Liver (tissue), 3 donors: Measurements from ENCODE around the gene STIM1.

Experiments used
- ATF3 ChIP-seq: IDR thresholded peaks from 2 replicates; pipeline ENCODE4 v1.6.1; 2016; ENCODE audit warnings: antibody characterized with exemption
- CTCF ChIP-seq: fragments of 150-350 bp; IDR thresholded peaks from 2 replicates; pipeline ENCODE4 v1.5.1; 2017; ENCODE audit warnings: improper control_type of control experiment, low read depth, low read length; ENCODE audit not compliant: missing input control
- HNF4A ChIP-seq, 2 donors: conservative IDR thresholded peaks; 2 replicates each; pipeline ENCODE4 v1.6.1; 2016; ENCODE audit warnings: antibody characterized with exemption in 2 of 2, mild to moderate bottlenecking in 2 of 2
- JUND ChIP-seq, 2 donors: IDR thresholded peaks; 2 replicates each; pipeline ENCODE4 v1.6.1; 2016; ENCODE audit warnings: antibody characterized with exemption in 2 of 2
- NR2F2 ChIP-seq: IDR thresholded peaks from 2 replicates; pipeline ENCODE4 v1.6.1; 2016; ENCODE audit warnings: antibody characterized with exemption
- donor health status: healthy.
- donor health status: healthy.

GRCh38 chr11:3892156-3892555 is 36.7 kb downstream of the STIM1 start:
- TF ChIP-seq JUND (IDR thresholded peaks at IDR 0.05) (no peak), NR2F2 (no peak), CTCF (no peak), ATF3 (no peak), HNF4A (conservative IDR thresholded peaks at IDR 0.05) (no peak)
